ENCODE data around the gene MORN1.

Gene MORN1

DNA sequence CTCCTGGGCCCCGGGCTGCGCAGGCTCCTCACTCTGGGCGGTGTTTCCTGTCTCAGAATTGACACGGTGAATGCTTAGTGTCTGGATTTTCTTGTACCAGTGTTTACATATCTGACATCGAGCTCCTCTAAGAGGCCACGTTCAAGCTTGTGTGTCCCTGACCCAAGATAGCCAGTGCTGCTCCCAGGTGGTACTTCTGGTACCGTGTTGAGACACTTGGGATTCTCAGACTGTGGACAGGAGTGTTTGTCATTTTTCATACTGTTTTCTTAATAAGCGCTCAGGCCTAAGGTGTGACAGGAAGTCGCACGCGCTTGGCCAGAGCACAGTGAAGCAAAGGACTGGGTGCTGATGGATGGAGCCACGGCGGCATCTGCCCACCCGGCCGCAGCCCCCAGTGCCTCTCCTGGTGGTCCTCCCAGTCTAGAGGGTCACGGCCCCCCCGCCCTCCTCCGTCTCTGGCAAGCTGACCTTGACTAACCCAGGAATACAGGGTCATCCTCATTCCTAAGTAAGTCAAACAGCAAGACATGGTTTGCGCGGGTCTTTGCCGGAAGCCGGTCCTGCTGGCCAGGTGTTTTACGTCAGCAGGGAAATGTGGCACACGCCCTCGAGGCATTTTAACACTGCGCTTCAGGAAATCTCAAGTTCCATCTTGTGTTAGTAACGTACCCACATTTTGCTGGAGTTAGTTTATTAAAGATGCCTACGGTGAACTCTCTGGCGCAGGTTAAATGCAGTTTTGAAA, 13.0 kb upstream of the MORN1 start:
- no peak for DNase-seq

DNA sequence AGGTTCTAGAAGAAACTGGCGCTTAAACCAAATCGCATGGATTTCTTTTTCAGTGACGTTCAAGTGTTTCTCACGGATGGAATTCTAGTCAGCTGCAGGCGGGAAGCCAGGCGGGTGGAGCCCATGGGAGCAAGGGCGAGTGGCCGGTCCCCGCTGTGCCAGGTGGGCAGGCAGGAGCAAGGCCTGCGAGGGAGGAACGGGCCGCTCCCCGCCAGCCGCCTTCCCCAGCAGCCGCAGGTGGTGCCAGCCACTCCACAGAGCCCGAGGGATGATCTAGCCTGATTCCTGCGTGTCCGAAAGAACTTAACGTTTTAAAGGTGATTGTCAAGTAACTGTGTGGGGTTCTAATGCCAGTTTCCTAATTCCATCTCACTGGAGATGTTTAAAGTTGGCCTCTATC, 11.9 kb upstream of the MORN1 start:
- no peak for DNase-seq

DNA sequence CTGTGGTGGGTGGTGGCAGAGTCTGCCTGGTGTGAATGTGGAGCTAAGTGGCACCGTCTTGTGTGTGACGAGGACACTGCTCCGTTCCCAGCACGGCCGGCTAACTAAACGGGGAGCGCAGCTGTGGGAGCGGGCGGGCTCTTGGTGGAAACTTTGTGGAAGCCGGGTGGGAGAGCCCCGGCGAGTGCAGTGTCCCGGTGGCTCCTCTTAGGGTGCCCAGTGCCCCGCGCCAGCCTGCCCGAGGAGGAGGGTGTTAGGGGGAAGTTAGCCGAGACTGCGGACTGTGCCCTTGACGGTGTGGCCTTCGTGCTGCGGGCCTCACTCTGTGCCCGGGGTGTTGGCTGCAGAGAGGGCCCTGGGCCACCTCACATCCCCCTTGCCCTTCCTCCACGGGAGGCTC, 11.1 kb upstream of the MORN1 start:
- no peak for DNase-seq

DNA sequence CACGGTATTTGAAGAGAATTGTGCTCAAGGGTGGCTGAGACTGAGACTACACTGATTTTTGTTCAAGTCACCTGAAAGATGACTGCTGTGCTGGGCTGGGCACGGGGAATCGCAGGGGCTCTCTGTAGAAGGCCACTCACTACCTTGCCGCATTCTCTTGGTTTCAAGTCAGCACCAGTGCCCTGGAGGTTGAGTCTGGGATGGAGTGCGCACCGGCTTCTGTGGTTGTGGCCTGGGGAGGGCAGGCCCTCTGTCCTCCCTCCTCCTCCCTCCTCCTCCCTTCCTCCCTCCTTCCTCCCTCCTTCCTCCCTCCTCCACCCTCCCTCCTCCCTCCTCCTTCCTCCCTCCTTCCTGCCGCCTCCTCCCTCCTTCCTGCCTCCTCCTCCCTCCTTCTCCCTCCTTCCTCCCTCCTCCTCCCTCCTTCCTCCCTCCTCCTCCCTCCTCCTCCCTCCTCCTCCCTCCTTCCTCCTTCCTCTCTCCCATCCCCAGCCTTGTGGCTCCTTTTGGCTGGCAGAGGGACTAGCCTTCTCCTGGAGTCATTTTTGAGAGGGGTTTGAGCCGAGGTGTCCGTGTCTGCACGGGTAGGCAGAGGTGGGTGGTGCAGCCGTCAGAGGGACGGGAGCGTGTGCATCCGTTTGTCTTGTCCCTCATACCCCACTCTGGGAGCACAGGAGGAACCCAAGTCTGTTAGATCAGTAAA, 9.7 kb upstream of the MORN1 start:
- no peak for DNase-seq

DNA sequence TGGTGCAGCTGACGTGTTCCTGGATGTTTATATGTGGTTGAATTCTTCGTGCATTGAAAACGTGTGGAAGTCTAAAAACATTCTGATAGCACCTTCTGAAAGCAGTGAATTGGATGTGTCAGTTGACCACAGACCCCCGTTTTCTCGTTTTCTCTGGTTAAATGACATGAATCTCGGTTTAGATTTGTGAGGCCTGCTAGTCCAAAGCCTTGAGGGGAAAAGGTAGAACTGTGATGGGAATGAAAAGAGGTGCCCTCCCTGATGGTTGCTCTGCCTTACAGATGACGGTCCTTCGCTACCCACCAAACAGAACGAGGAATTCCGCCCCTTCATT, 9.2 kb upstream of the MORN1 start:
- DNase-seq = no peak

DNA sequence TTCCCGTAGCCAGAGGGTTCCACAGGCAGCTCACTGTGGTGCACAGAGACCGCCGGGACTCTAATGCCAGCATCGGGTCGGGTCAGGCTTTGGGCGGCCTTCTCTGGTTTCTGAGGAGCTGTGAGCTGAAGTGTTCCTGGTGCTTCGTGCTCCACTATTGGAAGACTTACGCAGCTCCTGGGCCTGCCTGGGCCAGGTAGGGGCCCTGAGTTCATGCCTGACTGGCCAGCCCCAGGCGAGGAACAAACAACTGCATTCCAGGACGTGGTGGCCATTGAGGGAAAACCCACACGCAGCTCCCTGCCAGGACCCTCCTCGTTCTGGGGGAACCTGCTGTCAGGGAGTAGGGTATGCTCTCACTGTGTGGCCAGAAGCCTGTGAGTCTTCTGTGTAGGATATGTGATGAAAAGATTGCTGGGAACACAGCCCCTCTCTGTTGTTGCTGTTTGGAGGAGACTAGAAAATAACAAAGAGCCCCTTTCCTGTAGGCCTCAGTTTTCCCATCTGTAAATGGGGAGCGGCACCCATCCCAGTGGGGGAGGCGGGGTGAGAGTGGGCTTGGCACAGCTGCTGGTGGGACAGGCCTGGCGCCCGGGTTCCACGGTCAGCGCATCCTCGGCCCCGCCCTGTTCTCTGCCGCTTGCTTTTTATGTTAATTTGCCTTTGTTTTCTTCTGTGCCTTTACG, 8.7 kb upstream of the MORN1 start:
- DNase-seq = no peak

DNA sequence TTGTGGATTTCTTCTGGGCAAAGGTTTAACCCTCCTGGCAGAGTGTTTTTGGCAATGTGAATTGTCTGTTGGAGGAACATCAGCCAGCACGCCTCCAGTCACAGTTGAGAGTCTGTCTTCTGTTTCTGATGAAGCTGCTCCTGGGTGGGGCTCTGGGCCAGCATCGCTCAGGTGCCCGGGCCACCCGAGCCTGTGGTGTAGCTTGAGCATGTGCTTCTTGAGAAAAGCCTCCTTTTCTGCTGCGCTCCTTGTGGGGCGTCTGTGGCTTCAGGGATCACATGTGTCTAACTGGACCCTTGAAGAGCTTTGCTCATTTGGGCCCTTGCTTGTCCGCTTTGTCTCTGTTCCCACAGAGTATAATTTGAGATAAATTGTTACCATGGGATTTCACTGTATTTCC, 7.5 kb upstream of the MORN1 start:
- DNase-seq = no peak

DNA sequence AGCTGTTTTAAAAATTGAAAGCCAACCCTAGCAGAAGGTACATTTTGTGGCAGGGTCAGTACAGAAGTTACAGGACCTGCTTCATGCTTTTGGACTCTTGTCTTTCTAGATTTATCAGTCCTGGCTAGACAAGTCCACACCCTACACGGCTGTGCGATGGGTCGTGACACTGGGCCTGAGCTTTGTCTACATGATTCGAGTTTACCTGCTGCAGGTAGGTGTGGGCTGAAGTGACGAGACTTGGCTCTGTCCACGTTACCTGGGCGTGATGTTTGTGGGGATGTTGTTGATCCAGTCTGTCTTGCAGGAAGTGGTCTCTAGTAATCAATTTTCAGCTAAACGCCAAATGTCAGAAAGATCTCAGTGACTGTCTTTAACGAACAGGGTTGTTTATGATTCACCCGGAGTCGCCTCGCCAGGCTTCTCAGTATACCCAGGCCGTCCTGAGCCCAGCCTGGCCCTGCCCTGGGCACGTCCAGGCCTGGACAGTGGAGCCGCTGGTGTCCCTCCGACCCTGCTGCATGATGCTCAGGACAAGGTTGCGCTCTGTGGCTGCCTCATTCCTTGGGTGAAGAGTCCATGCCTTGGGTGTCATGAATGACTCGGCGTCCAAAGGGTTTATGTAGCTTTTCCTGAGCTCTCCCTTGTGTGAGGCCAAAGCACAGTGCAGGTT, 5.8 kb upstream of the MORN1 start:
- no peak for DNase-seq

DNA sequence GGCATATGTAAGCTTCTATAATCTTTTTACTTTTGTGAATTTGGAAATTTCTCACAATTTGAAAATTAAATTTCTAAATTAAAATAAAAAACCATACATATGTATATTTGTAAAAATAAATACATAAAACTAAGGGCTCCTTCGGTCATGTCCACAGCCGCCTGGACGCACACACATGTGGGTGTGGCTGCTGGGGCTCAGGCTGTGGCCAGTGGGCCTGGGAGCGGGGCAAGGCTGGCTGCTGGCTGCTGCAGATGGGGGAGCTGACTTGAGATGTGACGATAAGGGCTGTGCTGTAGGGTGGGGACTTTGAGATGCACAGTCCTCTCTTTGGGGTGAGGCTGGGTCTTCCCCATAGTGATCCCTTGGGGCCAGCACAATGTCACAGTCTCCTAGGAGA, 5.1 kb upstream of the MORN1 start:
- no peak for DNase-seq

DNA sequence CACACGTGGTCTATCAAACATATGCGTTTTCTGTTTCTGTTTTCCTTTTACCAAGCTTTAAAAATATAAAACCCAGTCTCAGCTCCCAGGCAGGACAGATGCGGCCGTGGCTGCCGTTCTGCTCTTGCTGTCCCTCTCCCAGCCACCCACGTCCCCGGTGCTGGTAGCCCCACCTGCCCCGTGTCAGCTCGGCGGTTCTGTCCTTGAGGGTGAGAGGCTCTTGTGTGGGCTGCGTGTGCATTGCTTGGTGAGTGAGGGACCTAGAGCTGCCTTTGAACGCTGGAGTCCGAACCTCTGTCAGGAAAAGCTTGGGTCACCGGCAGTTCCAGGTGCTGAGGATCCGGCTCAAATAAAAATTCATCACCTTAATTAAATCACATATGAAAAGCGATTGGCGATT, 4.7 kb upstream of the MORN1 start:
- no peak for DNase-seq

DNA sequence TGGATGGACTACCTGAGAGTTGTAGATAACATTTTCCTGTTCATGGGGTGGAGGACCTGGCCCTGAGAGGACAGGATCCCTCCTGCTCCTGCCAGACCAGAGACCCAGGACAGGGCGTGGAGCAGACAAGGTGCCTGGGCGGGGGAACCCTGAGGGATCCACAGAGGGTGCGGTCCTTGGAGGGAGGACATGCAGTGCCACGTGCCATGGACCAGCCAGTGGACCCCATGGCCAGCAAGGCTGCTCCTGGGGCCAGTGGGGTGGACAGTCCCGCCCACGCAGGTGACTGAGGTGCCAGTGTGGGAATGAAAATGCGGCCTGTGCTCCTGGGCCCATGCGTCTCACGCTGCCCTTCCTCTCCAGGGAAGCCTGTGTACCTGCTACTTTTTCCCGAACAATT, 3.9 kb upstream of the MORN1 start:
- no peak for DNase-seq

DNA sequence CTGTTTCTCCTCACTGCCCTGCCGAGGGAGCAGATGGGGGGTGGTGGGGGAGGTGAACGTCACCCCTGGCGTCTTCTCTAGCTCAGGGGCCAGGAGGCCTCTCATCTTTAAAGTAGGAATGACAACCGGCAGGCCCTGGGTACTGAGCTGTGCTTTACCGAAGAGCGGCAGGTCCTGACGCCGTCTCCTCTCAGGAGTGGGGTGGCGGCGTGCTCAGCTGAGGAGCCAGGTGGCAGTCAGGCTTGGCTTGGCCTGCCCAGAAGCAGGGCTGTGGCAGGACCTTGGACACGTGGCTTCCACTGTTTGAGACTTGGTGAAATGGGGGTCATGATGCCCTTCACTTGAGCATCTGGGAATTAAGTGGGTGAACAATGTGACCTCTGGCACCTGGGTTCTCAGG, 3.4 kb upstream of the MORN1 start:
- DNase-seq = no peak

DNA sequence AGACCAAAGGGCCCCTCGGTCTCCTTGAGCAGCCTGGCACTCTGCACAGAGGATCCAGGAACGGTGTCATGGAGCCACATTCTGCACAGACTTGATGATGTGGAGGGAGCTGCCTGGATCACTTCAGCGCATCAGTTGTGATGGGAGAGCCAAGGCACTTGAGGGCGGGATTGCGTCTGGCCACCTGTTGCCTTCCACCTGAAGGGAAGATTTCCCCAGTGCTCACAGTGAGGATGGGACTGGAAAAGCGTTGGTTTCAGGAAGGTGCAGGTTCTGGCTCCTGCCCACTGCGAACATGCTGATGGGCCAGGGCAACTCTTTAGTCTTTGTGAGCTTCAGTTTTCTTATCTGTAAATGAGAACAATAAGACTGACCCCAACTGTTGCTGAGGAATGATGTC, 2.9 kb upstream of the MORN1 start:
- DNase-seq = no peak

DNA sequence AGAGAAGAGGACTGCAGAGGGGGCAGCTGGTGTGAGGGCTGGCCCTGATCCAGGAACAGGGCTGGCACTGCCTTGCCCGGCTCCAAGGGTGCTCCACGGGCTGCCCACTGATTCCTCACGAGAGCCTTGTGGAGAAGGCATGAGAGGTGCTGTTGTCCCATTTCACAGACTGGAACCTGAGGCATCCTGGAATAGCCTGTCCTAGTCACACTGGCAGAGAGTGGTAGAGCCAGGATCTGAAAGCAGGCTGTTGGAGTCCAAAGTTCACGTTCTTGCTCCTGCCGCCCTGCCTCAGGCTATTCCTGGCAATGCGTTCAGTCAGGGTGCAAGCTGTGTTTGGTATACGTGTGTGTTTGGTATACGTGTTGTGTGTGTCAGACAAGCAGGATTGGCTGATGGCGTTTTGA, 2.1 kb upstream of the MORN1 start:
- no peak for DNase-seq

DNA sequence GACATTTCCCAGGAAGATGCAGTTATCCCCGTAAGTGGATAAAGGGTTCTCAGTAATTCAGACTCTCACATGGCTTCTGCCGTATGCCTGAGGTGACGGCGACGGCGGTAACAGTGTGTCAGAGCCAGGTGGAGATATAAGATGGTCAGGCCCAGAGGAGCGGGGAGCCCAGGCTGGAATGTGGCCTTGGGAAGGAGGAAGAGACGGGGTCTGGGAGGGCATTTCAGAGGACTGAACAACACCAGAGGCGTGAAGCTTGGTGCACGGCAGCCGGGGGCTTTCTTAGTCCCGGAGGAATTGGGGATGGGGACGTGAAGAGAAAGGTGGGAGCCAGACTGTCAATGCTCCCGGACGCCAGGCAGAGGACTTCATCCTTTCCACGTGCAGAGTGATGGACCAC, 1.3 kb upstream of the MORN1 start:
- no peak for DNase-seq

DNA sequence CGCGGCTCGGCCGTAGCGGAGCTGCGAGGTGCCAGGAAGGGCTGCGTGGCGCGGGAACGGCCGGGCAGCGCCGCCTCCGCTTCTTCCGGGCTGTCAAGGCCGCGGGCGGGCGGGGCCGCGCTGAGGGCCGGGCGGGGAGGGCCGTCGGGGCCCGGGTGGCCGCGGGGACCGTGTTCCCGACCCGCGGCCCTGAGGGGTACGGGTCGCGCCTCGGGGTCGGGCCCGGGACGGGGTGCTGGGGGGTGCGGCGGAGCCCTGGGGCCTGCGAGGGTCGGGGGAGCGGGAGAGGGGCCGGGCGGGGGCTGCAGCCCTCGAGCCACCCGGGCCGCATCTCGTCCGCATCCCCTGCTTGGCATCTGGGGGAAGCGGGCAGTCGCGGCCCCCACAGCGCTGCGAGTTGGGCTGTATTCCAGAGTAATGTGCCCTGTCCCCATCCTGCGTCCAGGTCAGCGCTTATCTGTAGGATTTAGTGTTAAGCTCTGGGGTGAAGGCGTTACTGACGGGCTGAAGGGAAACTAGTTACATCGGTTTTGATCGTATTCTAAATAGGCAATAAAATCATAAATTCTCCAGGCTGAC, 666 bp upstream of the MORN1 start:
- DNase-seq = no peak

DNA sequence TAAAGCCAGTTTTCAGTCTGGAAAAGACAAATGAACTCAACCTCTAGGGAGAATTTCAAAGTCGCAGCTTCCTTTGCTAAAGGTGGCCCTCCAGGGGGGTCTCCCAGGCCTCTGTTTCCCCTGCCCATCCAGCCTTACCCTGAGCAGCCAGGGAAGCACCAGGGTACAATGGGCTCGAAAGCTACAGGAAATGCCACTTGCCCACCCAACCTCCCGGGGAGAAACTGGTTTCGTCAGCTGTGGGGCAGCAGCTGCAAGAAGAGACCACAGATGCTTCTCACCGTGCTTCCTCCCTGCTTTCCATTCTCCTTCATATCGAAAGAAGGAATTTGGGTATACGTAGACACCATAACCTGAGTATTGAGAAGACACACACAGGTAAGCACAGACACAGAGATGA, 1.7 kb downstream of the MORN1 start:
- DNase-seq = no peak

DNA sequence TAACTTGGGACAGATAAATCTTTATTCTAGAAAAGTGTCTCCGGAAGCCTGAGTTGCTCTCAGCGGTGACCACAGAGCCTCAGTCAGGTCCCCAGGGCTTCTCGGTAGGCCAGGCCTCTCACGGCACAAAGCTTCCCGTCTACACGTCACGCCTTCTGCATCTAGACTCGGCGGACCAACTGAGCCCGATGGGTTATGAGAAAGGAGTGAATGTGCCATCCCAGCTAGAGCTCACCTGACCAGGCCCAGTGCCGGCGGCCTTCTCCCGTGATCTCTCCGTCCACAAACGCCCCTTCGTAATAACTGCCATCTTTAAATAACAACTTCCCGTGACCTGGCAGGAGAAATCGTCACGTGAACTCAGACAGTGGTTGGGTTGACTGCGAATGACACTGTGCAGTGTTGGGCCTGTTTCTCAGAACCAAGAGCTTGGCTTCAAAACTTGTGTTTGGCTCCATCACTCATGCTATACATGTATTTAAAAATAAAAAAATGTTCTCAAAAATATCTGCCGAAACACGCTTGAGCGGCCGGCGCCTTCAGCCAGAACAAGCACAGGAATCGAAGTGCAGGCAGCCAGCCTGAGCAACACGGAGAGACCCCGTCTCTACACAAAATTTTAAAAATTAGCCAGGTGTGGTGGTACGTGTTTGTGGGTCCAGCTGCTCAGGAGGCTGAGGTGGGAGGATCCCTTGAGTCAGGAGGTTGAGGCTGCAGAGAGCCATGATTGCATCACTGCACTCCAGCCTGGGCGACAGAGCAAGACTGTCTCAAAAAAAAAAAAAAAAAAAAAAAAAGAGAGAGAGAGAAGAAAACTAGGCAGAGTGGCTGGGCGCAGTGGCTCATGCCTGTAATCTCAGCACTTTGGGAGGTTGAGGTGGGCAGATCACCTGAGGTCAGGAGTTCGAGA, 3.1 kb downstream of the MORN1 start:
- DNase-seq = no peak

DNA sequence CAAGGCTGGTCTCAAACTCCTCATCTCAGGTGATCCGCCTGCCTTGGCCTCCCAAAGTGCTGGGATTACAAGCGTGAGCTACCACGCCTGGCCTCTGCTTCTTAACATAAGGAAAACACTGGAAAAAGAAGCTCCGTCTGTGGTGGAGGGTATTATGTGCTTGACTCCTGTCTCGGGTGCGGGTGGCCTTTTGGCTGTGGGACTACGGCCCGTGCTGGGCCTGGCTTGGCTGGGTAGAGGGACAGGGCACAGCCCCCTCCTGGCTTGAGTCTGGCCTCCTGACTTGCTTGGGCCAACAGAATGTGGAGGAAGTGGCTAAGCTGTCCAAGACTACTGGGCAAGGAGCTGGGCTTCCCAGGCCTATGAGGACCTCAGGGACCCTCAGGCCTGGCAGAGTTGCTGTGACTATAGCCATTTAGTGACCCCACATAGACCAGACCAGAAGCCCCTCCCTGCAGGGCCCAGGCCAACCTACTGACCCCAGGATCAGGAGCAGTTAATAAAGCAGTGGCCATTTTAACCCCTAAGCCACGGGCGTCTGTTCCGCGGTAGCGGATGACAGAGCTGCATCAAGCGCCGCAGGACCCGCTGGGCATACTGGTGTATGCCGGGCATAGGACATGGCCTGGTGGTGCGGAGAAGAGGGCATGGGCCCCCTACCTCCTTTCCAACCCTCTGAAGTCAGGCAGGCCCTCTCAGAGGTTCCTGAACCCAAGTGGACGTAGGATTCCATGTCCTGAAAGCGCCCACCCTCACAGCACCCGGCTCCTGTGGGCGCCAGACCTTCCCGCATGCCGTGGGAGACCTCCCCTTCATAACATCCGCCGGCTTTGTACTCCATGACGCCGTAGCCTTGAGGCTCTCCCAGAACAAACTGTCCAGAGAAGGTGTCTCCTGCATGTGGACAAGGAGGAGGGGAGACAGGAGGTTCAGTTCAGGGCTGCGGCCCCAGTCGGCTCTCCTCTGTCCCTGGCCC, 4.4 kb downstream of the MORN1 start:
- DNase-seq = no peak

DNA sequence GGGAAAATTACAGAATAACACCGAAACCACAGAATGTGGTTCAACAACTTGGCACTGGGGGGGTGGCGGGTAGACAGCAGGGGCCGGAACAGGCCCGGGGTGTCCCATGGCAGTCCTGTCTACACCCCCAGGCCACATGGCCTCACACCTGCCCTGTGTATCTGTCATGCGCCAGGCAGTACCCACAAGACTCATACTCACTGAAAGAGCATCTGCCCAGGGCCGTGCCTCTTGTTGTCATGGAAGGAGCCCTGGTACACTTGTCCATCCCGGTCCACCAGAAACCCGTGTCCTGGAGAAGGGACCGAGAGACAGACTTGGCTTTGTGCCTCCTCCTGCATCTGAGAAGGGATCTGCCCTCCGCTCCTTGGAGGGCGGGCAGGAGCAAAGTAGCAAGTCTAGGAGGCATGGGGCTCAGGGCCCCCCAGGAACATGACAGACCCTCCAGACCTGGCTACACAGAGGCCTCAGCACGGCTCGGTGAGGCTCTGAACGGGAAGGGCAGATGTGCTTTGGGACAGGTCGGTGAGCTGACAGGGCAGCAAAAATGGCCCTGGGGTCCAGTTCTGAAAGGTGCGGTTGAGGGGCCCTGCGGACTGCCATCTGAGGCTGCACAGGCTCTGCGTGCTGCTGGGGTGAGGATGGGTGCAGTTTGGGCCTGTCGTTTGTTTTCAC, 5.6 kb downstream of the MORN1 start:
- no peak for DNase-seq
